Epidermal melanocyte (primary cell): ENCODE results near the gene VPREB1.
"Not testable (repeated sequence)": the region's sequence is repeated elsewhere in the genome, so short reads cannot be mapped to it uniquely, and the experiment has no call there.

Source experiments
- DNase-seq: peaks from one replicate; pipeline ENCODE4 v3.0.0; 2011; ENCODE audit warnings: low spot score; ENCODE audit not compliant: insufficient read length

The VPREB1 gene, protein sequence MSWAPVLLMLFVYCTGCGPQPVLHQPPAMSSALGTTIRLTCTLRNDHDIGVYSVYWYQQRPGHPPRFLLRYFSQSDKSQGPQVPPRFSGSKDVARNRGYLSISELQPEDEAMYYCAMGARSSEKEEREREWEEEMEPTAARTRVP

DNA sequence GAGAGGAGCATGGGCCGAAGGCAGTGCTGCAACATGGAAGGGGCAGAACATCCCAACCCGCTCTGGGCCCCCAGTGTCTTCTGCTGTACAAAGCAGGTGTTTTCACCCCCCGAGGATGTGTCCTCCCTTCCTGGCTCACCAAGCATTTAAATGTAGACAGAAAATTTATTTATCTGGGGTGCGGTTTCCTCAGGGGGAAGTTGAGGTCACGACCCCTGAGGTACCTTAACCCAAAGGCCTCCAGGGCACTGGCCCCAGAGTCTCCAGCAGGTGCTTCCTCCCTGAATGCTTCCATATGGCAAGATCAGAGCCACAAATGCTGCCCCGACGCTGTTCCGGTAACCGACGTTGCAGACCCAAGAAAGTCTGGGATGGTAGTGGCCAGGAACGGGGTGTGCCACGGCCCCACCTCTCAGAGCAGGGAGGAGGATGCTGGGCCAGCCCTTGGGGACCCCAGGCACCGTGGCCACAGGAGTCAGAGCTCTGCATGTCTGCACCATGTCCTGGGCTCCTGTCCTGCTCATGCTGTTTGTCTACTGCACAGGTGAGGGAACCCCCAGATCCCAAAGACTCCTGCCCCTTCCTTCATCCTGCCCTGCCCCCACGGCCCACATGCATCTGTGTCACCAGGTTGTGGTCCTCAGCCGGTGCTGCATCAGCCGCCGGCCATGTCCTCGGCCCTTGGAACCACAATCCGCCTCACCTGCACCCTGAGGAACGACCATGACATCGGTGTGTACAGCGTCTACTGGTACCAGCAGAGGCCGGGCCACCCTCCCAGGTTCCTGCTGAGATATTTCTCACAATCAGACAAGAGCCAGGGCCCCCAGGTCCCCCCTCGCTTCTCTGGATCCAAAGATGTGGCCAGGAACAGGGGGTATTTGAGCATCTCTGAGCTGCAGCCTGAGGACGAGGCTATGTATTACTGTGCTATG, at the start of gene VPREB1:
Gene VPREB1, plus strand, starts transcription at position 471 of the 935 bp plus-strand sequence. Its CDS starts 28 bp downstream, at position 499.
- DNase-seq = no peak

DNA sequence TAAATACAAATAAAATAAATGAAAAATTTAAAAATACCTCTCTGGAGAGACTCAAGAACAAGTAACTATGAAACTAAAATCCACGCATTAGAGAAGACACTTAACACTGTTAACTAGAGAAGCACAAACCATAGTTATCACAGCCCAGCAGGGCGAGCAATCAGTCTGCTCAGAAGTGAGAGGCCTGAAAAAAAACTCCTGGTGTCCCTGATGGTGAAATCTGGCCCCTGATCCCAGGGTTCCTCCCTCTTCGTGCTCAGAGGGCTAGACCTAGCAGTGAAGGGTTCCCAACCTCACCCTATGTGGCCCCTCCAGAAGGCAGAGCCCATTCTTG, 49.7 kb upstream of the VPREB1 start:
- no peak for DNase-seq

DNA sequence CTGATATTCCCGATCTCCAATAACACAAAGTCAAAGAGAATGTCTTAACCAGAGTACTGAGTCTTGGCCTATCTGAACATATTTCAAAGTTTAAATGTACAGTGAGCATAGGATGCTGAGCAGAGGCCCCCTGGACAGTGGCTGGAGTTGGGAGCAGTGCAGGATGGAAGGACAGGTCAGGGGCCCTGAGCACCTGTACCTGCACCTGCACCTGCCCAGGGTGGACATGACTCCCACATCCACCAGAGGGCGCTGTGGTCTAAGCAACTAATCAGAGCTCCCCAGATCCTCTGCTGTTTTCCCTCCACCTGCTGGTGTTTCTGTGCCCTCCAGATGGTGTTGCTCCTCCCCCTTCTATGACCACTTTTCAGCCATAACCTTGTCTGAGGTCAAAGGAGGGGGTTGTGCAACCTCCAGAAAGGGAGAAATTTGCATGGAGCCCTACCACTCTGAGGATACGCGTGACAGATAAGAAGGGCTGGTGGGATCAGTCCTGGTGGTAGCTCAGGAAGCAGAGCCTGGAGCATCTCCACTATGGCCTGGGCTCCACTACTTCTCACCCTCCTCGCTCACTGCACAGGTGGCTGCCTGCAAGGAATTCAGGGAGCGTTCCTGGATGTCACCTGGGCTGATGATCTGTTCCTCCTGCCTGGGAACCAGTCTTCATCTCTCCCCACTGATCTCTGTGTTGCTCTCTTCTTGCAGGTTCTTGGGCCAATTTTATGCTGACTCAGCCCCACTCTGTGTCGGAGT, 49.1 kb upstream of the VPREB1 start:
- no peak for DNase-seq

DNA sequence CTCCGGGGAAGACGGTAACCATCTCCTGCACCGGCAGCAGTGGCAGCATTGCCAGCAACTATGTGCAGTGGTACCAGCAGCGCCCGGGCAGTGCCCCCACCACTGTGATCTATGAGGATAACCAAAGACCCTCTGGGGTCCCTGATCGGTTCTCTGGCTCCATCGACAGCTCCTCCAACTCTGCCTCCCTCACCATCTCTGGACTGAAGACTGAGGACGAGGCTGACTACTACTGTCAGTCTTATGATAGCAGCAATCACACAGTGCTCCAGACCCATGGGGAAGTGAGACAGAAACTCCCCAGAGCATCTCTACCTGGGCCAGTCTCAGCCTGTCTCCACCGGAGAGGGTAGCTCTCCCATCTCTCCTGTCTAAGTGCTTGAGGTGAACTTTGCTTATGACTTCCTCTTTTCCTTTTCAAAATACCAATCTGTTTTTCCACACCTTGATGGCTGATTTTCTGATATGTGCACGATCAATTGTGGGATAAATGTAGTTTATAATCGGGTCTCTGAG, 48.5 kb upstream of the VPREB1 start:
- DNase-seq = no peak

DNA sequence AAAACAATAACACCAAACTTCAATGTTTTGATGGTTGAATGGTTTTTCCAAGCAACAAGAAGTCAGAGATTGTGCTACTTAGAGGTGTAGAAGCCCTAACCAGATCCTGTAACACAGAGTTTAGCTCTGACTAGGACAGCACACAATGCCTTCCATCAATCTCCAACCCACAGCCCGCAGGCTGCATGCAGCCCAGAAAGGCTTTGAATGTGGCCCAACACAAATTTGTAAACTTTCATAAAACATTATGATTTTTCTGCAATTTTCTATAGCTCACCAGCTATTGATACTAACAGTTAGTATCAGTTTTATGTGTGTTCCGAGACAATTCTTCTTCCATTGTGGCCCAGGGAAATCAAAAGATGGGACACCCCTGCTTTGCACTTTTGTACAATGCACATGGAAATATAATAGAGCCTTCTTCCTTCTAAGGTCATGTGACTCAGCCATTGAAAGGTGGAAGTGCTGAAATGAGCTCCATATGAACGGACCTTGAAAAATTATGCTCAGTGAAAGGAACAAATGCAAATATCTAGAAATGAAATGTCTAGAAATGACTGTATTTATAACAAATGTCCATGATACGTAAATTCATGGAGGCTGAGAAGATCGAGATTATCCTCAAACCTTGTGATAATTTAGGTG, 47.6 kb upstream of the VPREB1 start:
- no peak for DNase-seq

DNA sequence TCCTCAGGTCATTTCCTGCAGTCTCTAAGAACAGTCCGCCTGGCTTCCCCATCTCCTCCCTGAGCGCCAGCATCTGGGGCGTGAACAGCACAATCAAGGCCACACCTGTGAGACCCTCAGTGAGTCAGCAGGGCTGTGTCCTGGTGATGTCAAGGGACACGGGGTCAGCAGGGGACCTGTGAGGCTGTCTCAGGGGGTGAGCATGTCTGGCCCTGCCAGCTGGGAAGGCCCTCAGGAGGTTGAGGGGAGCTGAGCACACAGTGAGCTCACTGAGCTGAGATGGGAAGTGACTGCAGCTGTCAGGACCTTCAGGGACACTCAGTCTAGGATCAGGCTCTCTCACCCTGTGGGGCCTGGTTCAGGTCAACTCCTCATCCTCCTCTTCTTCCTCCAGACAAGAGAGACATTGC, 46.6 kb upstream of the VPREB1 start:
- DNase-seq = no peak

DNA sequence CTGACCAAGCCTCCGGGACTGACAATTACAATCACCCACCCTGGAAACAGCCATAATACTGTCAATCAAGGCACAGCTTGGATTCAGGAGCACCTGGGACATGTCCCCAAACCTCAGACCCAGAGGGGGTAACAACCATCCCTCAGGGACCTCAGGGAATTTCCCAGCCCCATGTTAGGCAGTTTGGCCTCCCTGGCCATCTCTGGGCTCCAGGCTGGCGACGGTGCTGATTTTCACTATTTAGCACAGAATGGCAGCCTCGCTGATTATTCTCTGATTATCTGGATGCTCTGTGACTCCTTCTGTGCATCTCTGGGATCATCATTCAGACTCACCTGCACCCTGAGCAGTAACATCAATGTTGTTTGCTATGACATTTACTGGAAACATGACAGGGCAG, 45.8 kb upstream of the VPREB1 start:
- DNase-seq = no peak

DNA sequence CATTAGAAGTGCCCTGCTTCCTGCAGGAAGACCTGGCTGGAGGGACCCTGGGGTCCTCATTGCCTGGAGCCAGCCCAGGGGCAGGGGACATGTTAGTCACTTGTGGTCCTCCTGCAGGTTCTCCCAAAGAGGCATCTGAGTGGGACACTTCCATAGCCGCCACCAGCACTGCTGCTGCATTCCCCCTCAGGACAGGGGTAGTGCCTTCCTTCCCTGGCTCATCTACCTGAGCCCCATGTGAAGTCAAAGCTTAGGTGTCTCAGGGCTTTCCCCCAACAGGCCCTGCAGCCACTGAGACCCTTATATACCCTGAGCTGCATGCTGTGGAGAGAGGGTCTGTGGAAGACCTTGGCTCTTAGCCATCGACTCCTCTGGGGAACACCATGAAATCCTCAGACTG, 45.0 kb upstream of the VPREB1 start:
- DNase-seq = no peak

DNA sequence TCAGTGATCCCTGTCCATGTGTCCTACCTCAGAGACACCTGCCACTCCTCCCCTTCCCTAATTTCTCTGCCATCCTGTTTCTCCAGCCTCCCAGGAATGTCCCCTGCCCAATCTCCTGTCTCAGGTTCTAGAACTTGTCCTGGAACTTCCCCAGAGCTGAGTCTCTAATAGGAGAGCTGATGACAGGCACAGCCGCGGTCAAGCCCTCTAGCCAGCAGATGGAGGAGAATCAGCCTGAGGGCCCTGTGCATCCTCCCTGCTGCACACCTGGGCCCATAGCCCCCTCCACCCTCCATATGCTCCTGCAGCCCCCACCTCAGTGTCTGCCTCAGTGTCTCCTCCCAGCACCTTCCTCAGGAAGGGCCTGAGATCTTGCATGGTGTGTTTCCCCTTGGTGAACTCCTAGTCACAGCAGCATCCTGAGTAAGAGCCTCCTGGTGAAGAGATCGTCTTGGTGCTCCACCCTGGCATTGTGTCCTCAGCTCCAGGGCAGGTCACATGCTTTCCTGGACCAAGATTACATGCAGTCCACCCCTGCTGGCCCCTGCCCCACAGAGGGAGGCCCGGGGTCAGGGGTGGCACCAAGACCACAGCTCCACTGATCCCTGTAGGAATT, 43.9 kb upstream of the VPREB1 start:
- no peak for DNase-seq

DNA sequence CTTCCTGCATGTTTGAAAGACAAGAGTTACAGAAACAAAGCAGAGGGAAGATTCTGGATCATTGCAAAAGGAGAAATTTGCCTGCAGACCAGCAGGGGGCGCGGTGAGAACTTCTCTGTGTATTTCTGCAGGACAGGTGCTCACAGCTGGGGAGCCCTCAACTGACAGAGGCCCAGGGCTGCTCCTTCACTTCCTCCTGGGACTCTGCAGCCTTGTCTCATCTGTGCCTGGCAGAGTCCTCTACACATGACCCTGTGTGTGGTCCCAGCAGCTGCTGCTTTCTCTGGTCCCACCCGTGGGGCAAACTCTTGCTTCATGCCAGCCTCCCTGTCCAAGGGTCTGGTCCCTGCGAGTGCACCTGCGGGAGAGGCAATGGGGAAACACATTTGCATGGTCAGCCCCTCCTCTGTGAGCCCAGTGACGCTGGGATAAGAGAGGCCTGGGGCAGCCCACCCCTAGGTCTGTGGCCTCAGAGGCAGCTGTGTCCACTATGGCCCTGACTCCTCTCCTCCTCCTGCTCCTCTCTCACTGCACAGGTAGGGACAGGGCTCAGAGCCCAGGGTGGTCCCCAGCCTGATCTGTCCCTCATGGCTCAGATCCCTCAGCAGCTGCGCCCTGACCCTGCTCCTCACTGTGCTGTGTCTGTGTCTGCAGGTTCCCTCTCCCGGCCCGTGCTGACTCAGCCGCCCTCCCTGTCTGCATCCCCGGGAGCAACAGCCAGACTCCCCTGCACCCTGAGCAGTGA, 43.2 kb upstream of the VPREB1 start:
- DNase-seq = no peak

DNA sequence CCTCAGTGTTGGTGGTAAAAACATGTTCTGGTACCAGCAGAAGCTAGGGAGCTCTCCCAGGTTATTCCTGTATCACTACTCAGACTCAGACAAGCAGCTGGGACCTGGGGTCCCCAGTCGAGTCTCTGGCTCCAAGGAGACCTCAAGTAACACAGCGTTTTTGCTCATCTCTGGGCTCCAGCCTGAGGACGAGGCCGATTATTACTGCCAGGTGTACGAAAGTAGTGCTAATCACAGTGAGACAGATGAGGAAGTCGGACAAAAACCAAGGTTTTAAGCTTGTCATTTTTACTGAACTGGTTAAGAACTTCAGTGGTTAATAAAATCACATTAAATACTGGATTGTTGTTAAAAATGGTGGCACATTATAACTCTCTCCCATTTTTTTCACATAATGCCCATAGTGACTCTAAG, 42.6 kb upstream of the VPREB1 start:
- no peak for DNase-seq

DNA sequence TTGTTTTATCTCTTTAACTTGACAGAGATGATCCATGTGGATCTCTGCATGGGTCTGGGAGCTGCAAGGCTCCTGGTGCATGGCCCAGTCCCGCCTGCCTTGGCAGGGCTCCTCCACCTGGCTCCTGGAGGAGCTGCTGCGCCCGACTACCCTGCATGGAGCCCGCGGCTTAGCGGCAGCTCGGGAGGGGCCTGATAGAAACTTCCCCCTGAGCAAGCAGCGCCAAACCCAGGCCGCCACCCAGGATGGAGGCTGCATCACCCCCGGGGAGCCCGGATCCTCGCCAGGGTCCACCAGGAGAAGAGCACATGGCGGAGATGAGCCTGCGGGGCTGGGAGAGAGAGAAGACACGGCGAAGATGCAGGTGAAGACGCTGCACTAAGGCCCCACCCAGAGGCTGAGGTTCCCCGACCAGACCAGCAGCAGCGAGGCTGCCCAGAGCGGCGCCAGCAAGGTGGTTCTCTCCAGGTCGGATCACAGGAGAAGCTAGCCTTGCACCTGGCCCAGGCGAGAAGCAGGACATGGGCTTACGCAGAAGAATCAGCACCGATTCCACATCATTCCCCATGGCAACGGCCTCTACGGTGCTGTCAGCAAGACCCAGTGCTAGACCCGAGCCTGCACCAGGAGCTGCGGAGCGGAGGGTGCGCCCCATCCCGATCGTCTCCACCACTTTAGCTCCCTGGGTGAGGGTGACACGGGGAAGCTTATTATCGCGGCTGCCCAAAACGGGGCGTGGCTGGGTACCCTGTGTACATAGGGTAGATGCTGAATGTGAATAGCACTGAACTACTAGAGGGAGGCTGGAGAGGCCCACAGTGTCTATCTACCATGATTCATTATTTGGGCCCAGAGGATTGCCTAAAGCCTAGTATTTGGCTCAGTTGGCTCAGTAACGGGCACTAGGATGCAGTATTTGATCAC, 41.3 kb upstream of the VPREB1 start:
- no peak for DNase-seq

DNA sequence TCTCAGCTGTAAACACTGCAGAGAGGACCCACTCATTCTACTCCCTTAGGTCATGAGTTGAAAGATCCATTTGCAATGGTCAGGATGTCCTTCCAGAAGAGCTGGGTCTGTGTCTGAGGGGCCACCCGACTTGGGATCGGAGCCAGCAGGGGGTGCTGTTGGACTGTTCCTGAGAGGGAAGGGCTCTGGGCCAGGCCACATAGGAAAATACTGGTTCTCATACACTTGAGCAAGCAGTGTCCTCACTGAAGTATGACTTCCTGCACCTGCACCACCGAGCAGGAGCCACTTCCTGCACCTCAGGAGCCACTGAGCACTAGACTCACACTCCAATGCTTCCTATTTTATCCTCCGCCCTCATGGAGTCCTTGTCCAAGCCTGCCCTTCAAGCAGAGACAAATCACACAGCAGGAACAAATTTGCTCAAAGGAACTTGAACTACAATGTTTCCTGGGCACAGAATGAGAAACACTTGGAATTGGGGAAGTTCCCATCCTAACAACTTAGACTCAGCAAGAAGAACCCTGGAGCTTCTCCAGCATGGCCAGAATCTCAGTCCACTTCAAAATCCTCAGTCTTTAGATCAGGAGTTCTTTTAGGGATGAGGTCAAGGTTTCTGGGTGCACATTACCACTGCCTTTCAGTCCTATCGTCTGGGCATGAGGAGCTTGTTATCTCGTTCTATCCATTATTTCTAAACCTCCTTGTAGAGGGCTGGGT, 36.6 kb upstream of the VPREB1 start:
- no peak for DNase-seq

DNA sequence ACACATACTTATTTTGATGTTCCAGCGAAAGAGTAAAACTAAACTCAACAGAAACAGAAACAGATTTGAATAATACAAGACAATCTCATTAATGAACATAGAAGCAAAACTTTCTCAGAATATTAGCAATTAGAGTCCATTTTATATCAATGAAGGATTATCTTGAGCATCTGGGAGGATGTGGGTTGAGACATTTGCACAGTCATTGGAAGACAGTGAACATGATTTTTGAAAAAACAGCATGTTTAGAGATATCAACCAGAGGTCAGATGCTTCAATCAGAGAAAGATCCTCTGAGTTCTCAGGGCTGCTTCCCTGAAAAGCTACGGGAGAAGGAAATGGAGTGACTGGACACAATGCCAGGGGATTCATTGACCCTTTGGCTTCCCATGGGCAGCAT, 35.9 kb upstream of the VPREB1 start:
- DNase-seq = no peak

DNA sequence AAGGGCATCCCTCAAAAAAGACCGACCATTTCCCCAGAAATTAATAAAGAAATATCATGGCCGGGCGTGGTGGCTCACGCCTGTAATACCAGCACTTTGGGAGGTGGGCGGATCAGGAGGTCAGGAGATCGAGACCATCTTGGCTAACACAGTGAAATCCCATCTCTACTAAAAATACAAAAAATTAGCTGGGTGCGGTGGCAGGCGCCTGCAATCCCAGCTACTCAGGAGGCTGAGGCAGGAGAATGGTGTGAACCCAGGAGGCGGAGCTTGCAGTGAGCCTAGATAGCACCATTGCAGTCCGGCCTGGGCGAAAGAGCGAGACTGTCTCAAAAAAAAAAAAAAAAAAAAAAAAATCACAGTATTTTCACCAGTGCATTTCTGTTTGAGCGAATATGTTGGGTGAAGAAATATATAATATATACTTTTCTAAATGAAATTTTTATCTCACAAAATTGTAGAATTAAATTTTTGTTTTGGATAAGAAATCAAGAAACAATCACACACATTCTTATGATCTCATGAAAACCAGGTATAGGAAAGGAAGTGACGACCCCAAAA, 35.4 kb upstream of the VPREB1 start:
- not testable (repeated sequence) for DNase-seq

DNA sequence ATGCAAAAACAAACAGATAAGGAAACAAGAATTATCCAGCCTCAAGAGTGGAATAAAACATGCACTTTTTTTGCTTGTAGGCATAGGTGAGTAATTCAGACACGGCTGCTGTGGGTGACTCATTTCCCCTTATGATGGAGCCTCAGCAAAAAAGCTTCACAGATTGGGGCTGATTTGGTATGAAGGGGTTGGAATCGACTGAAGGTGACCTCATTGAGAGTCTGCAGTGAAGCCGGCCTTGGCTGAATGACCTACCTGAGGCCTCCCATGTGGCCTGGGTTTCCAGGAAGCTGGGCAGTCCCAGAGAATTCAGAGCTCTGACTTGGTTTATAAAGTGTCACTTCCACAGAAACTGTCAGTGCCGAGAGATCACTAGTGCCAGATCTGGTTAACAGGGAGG, 34.2 kb upstream of the VPREB1 start:
- DNase-seq = no peak

DNA sequence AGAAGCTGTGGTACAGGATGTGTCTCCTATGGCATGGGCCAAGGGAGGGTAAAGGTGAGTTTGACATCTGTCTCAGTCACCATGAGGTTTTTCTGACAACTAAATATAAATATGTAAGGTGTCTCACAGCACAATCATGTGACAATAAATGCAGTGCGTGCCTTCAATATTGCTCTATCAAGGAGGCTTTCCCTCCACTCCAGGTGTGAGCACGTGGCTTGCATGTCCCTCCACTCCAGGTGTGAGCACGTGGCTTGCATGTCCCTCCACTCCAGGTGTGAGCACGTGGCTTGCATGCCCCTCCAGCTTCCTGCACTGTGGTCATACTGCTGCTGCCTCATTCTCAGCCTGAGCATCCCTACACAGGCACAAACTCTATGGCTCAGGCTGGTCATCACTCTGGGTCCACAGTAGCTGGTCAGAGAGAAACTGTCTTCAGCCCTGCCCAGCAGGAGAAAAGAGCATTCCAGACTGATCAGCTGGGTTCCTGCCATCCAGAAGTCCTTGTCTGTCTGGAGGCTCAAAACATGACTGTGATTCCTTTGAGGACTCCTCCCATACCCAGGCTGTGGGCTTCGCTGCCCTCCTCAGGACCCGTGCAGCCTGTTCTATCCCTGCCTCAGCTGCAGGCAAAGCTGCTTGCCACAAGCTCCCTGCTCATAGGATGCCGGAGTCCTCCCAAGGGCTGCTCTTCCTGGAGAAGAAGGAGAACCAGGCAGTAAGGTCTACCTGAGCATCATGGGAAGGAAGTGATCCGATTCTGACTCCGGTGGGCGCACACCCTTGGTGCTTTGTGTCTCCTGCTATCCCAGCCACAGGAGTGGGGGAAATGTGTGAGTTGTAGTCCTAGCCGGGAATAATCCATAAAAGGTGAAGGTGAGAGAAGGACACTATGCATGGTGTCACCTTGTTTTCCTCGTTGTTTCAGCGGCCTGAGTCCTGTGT, 33.4 kb upstream of the VPREB1 start:
- no peak for DNase-seq
